ENCODE measurements around the gene ICAM2. TPM values are rescaled to one million over a fixed set of nuclear protein-coding genes. Genes with fewer than 3 reads are reported as not detected.

ICAM2 gene
- total RNA-seq (ENCODE audit: low replicate concordance) = 1.2 TPM in 1 of 2 replicates, not detected in the other
- long read RNA-seq, partial matches to known transcripts = 0 of 3 reads
- long read RNA-seq, other reads (novel, unspliced or antisense) = 0 of 3 reads

GRCh38 chr17:64020056-64020766 lies at the start of gene ICAM2:
Gene ICAM2 (minus strand): TSS chr17:64020633. CDS start chr17:64006691, 13,942 bp downstream.
- peak; percentile 44 for DNase-seq (ENCODE audit: extremely low spot score, unreplicated experiment)
- no peak within 1 kb of the TSS for H3K27ac Mint-ChIP-seq
- TF ChIP-seq CTCF (conservative IDR thresholded peaks at IDR 0.05) = no peak
- H3K4me1 Mint-ChIP-seq (ENCODE audit: unreplicated experiment) = peaks cover 9% of the 10 kb centered on the region
- H3K9me3 Mint-ChIP-seq = no peaks in the 10 kb centered on the region
- H3K27me3 Mint-ChIP-seq = peaks cover 6% of the 10 kb centered on the region
- peak within 1 kb of the TSS; percentile 44 for H3K4me3 Mint-ChIP-seq
- H3K36me3 Mint-ChIP-seq = no peaks in the 10 kb centered on the region

GRCh38 chr17:64070213-64070612 lies 49.8 kb upstream of the ICAM2 start:
- H3K4me1 Mint-ChIP-seq (ENCODE audit: unreplicated experiment) = peaks cover 7% of the 10 kb centered on the region
- no peaks in the 10 kb centered on the region for H3K27me3 Mint-ChIP-seq
- H3K27ac Mint-ChIP-seq = no peak overlapping the region
- no peaks in the 10 kb centered on the region for H3K9me3 Mint-ChIP-seq
- DNase-seq (ENCODE audit: extremely low spot score, unreplicated experiment) = no peak
- H3K4me3 Mint-ChIP-seq = no peak overlapping the region
- H3K36me3 Mint-ChIP-seq = peaks cover 44% of the 10 kb centered on the region
- TF ChIP-seq CTCF (conservative IDR thresholded peaks at IDR 0.05) = no peak

GRCh38 chr17:64069143-64069542 lies 48.7 kb upstream of the ICAM2 start:
- no peak overlapping the region for H3K4me3 Mint-ChIP-seq
- H3K27me3 Mint-ChIP-seq = no peaks in the 10 kb centered on the region
- H3K36me3 Mint-ChIP-seq = peaks cover 50% of the 10 kb centered on the region
- H3K4me1 Mint-ChIP-seq (ENCODE audit: unreplicated experiment) = peaks cover 4% of the 10 kb centered on the region
- H3K27ac Mint-ChIP-seq = no peak overlapping the region
- no peak for TF ChIP-seq CTCF (conservative IDR thresholded peaks at IDR 0.05)
- H3K9me3 Mint-ChIP-seq = no peaks in the 10 kb centered on the region
- DNase-seq (ENCODE audit: extremely low spot score, unreplicated experiment) = no peak

GRCh38 chr17:64067657-64068056 lies 47.2 kb upstream of the ICAM2 start:
- Mint-ChIP-seq H3K4me3 (no peak overlapping the region), H3K9me3 (no peaks in the 10 kb centered on the region), H3K27ac (no peak overlapping the region), H3K36me3 (peaks cover 52% of the 10 kb centered on the region), H3K27me3 (no peaks in the 10 kb centered on the region), H3K4me1 (ENCODE audit: unreplicated experiment) (no peaks in the 10 kb centered on the region)
- TF ChIP-seq CTCF (conservative IDR thresholded peaks at IDR 0.05) = no peak
- DNase-seq (ENCODE audit: extremely low spot score, unreplicated experiment) = no peak

GRCh38 chr17:64066716-64067115 lies 46.3 kb upstream of the ICAM2 start:
- Mint-ChIP-seq H3K4me1 (ENCODE audit: unreplicated experiment) (no peaks in the 10 kb centered on the region), H3K36me3 (peaks cover 47% of the 10 kb centered on the region), H3K27me3 (no peaks in the 10 kb centered on the region), H3K4me3 (no peak overlapping the region), H3K9me3 (no peaks in the 10 kb centered on the region), H3K27ac (no peak overlapping the region)
- no peak for DNase-seq (ENCODE audit: extremely low spot score, unreplicated experiment)
- TF ChIP-seq CTCF (conservative IDR thresholded peaks at IDR 0.05) = no peak
